ENCODE data around the gene ENOPH1. TPM values are rescaled to one million over a fixed set of nuclear protein-coding genes. Genes with fewer than 3 reads are reported as not detected.
A peak's percentile ranks its signal among the peaks of the same experiment; 100 is the strongest.

Gene ENOPH1
- total and polyA plus RNA-seq, 2 of the 13 experiments (the other 11 are each of a cell fraction or from before 2014, with no cell fraction given): 15.5 to 64.3 TPM

DNA sequence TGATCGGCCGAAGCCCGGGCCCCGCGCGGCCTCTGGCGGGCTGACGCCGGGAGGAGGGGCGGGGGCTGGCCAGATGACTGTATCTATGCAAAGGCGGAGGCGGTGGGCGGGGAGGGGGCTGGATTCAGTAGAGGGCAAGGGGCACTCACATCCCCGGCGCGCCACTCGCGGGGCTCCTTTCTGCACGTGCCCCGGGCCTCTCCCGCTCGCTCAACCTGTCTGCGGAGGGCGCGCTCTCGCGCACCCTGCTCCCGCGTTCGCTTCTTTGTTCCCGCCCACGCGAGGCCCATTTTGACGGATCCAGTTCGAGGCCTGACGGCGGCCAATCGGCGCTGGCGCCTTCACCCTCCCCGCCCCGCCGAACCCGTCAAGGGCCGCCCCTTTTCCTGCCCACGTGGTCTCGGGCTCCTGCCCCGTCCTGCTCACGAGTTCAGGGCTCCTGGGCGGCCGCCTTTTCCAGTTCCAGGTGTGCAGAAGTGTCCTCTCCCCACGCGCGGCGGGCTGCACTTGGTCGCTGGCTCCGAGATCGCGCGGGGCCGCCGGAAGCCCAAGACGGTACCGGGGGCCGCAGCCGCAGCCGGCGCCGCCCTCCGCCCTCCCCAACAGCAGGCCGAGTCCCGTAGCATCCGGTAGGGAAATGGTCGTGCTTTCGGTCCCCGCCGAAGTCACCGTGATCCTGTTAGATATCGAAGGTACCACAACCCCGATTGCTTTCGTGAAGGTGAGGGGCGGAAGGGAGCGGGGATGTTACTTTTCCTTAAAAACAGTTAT, at the start of gene ENOPH1, which contains the start of gene HNRNPDL (continued):
- TF ChIP-seq ZNF264 (CRISPR knock-in tag; IDR thresholded peaks at IDR 0.05) (peak; percentile 93), NFYC (CRISPR knock-in tag; IDR thresholded peaks at IDR 0.05) (peak; percentile 79), SIX4 (CRISPR knock-in tag; IDR thresholded peaks at IDR 0.05) (peak; percentile 57; the same call in 1 of the 2 replicates), FOXP1 (IDR thresholded peaks at IDR 0.05) (no peak), FOXP1 (CRISPR knock-in tag; IDR thresholded peaks at IDR 0.05) (peak; percentile 24; the same call in 1 of the 2 replicates), ZNF251 (CRISPR knock-in tag; IDR thresholded peaks at IDR 0.05) (peak; percentile 84; the same call in 1 of the 2 replicates), CREB1 (IDR thresholded peaks at IDR 0.05) (peak; percentile 71), CREB1 (CRISPR knock-in tag; IDR thresholded peaks at IDR 0.05) (peak; percentile 45; the same call in 1 of the 2 replicates), DPF2 (CRISPR knock-in tag; IDR thresholded peaks at IDR 0.05; ENCODE audit: borderline replicate concordance, low read depth) (no peak), ZNF678 (CRISPR knock-in tag; IDR thresholded peaks at IDR 0.05) (no peak), ZNF263 (CRISPR knock-in tag; IDR thresholded peaks at IDR 0.05) (no peak), YEATS4 (CRISPR knock-in tag; IDR thresholded peaks at IDR 0.05; ENCODE audit: borderline replicate concordance) (peak; percentile 73), ZNF850 (CRISPR knock-in tag; conservative IDR thresholded peaks at IDR 0.05) (0 out of 2 replicates have a peak, but pooled peaks have one; percentile 59), EED (CRISPR knock-in tag; IDR thresholded peaks at IDR 0.05) (no peak), PHF20 (CRISPR knock-in tag; IDR thresholded peaks at IDR 0.05) (peak; percentile 50)
- TF ChIP-seq, protein P1, sequence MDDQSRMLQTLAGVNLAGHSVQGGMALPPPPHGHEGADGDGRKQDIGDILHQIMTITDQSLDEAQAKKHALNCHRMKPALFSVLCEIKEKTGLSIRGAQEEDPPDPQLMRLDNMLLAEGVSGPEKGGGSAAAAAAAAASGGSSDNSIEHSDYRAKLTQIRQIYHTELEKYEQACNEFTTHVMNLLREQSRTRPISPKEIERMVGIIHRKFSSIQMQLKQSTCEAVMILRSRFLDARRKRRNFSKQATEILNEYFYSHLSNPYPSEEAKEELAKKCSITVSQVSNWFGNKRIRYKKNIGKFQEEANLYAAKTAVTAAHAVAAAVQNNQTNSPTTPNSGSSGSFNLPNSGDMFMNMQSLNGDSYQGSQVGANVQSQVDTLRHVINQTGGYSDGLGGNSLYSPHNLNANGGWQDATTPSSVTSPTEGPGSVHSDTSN (CRISPR knock-in tag; IDR thresholded peaks at IDR 0.05; ENCODE audit: borderline replicate concordance): peak; percentile 80
- TF ChIP-seq, protein P2, sequence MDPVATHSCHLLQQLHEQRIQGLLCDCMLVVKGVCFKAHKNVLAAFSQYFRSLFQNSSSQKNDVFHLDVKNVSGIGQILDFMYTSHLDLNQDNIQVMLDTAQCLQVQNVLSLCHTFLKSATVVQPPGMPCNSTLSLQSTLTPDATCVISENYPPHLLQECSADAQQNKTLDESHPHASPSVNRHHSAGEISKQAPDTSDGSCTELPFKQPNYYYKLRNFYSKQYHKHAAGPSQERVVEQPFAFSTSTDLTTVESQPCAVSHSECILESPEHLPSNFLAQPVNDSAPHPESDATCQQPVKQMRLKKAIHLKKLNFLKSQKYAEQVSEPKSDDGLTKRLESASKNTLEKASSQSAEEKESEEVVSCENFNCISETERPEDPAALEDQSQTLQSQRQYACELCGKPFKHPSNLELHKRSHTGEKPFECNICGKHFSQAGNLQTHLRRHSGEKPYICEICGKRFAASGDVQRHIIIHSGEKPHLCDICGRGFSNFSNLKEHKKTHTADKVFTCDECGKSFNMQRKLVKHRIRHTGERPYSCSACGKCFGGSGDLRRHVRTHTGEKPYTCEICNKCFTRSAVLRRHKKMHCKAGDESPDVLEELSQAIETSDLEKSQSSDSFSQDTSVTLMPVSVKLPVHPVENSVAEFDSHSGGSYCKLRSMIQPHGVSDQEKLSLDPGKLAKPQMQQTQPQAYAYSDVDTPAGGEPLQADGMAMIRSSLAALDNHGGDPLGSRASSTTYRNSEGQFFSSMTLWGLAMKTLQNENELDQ (CRISPR knock-in tag; IDR thresholded peaks at IDR 0.05; ENCODE audit: borderline replicate concordance): no peak
- TF ChIP-seq, protein P3, sequence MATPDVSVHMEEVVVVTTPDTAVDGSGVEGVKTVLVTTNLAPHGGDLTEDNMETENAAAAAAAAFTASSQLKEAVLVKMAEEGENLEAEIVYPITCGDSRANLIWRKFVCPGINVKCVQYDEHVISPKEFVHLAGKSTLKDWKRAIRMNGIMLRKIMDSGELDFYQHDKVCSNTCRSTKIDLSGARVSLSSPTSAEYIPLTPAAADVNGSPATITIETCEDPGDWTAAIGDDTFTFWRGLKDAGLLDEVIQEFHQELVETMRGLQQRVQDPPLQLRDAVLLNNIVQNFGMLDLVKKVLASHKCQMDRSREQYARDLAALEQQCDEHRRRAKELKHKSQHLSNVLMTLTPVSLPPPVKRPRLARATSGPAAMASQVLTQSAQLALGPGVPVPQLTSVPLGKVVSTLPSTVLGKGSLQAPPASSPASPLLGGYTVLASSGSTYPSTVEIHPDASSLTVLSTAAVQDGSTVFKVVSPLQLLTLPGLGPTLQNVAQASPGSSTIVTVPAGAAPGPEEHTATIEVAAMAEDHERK (CRISPR knock-in tag; IDR thresholded peaks at IDR 0.05; ENCODE audit: low read depth): no peak
- TF ChIP-seq, protein P4, sequence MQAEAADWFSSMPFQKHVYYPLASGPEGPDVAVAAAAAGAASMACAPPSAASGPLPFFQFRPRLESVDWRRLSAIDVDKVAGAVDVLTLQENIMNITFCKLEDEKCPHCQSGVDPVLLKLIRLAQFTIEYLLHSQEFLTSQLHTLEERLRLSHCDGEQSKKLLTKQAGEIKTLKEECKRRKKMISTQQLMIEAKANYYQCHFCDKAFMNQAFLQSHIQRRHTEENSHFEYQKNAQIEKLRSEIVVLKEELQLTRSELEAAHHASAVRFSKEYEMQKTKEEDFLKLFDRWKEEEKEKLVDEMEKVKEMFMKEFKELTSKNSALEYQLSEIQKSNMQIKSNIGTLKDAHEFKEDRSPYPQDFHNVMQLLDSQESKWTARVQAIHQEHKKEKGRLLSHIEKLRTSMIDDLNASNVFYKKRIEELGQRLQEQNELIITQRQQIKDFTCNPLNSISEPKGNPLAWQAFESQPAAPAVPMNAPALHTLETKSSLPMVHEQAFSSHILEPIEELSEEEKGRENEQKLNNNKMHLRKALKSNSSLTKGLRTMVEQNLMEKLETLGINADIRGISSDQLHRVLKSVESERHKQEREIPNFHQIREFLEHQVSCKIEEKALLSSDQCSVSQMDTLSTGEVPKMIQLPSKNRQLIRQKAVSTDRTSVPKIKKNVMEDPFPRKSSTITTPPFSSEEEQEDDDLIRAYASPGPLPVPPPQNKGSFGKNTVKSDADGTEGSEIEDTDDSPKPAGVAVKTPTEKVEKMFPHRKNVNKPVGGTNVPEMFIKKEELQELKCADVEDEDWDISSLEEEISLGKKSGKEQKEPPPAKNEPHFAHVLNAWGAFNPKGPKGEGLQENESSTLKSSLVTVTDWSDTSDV (CRISPR knock-in tag; IDR thresholded peaks at IDR 0.05): no peak
